ENCODE results near the gene CAMK2N2. TPM values are rescaled to one million over a fixed set of nuclear protein-coding genes. Genes with fewer than 3 reads are reported as not detected.

CAMK2N2 gene
- total and polyA plus RNA-seq, 9 of the 15 experiments (the other 6 are each of a cell fraction or from before 2014, with no cell fraction given), result 0.08 to 0.22 (median 0.11) TPM; not detected in 5

GRCh38 chr3:184259396-184259877 lies 1.9 kb downstream of the CAMK2N2 start (continued):
- no peak for TF ChIP-seq RBM34 (IDR thresholded peaks at IDR 0.05; ENCODE audit: borderline replicate concordance, insufficient read depth, low read length)
- TF ChIP-seq MAFF (IDR thresholded peaks at IDR 0.05; ENCODE audit: low read length), result no peak
- TF ChIP-seq, protein P1, sequence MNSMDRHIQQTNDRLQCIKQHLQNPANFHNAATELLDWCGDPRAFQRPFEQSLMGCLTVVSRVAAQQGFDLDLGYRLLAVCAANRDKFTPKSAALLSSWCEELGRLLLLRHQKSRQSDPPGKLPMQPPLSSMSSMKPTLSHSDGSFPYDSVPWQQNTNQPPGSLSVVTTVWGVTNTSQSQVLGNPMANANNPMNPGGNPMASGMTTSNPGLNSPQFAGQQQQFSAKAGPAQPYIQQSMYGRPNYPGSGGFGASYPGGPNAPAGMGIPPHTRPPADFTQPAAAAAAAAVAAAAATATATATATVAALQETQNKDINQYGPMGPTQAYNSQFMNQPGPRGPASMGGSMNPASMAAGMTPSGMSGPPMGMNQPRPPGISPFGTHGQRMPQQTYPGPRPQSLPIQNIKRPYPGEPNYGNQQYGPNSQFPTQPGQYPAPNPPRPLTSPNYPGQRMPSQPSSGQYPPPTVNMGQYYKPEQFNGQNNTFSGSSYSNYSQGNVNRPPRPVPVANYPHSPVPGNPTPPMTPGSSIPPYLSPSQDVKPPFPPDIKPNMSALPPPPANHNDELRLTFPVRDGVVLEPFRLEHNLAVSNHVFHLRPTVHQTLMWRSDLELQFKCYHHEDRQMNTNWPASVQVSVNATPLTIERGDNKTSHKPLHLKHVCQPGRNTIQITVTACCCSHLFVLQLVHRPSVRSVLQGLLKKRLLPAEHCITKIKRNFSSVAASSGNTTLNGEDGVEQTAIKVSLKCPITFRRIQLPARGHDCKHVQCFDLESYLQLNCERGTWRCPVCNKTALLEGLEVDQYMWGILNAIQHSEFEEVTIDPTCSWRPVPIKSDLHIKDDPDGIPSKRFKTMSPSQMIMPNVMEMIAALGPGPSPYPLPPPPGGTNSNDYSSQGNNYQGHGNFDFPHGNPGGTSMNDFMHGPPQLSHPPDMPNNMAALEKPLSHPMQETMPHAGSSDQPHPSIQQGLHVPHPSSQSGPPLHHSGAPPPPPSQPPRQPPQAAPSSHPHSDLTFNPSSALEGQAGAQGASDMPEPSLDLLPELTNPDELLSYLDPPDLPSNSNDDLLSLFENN (IDR thresholded peaks at IDR 0.05; ENCODE audit: low read depth in 2 of 2, low read length in 2 of 2), result no peak

- 64% methylated on average over 5 of the region's 5 CpGs for WGBS (ENCODE audit: insufficient coverage, low coverage, missing lambda C conversion rate)
- FAIRE-seq (no peak), DNase-seq (ENCODE audit: extremely low read depth in 1 of 4, low spot score in 3 of 4) (no peak), ATAC-seq (no peak)
- H3K4me1 ChIP-seq (replicated peaks in 1 of 2; ENCODE audit: control insufficient read depth in 2 of 2, insufficient read depth in 2 of 2, low read length in 2 of 2), result peaks cover 14 to 36% of the 10 kb centered on the region in 2 experiments; a peak in 4 of 5 replicates
- no peaks in the 10 kb centered on the region for H3K36me3 ChIP-seq (ENCODE audit: control insufficient read depth, insufficient read depth, low read length)
- no peaks in the 10 kb centered on the region for H3K9me3 ChIP-seq (replicated peaks; ENCODE audit: control insufficient read depth, insufficient read depth, low read depth, low read length)
- H3K27me3 ChIP-seq (ENCODE audit: control insufficient read depth in 2 of 2, insufficient read depth in 2 of 2, low read length in 2 of 2), result peaks cover 10 to 31% of the 10 kb centered on the region in 2 experiments; a peak in 4 of 5 replicates
- in situ Hi-C loops (cut with MboI) (no loop called here), intact Hi-C loops (cut with micrococcal nuclease) (no loop called here)
- no peaks in the 10 kb centered on the region for H3K9me1 ChIP-seq (ENCODE audit: control insufficient read depth, insufficient read depth, low read length)
- H2AFZ ChIP-seq (ENCODE audit: low read depth, low read length), result no peak overlapping the region
- H3K4me3 ChIP-seq, result no peak overlapping the region
- CTCF ChIA-PET (ENCODE audit: low intra/inter-chr PET ratio), result no interaction called here
- no peak for TF ChIP-seq MEF2D (tag; conservative IDR thresholded peaks at IDR 0.05; ENCODE audit: low read depth)
- no peak for TF ChIP-seq ZBTB33 (CRISPR knock-in tag; IDR thresholded peaks at IDR 0.05)
- TF ChIP-seq, protein P2, sequence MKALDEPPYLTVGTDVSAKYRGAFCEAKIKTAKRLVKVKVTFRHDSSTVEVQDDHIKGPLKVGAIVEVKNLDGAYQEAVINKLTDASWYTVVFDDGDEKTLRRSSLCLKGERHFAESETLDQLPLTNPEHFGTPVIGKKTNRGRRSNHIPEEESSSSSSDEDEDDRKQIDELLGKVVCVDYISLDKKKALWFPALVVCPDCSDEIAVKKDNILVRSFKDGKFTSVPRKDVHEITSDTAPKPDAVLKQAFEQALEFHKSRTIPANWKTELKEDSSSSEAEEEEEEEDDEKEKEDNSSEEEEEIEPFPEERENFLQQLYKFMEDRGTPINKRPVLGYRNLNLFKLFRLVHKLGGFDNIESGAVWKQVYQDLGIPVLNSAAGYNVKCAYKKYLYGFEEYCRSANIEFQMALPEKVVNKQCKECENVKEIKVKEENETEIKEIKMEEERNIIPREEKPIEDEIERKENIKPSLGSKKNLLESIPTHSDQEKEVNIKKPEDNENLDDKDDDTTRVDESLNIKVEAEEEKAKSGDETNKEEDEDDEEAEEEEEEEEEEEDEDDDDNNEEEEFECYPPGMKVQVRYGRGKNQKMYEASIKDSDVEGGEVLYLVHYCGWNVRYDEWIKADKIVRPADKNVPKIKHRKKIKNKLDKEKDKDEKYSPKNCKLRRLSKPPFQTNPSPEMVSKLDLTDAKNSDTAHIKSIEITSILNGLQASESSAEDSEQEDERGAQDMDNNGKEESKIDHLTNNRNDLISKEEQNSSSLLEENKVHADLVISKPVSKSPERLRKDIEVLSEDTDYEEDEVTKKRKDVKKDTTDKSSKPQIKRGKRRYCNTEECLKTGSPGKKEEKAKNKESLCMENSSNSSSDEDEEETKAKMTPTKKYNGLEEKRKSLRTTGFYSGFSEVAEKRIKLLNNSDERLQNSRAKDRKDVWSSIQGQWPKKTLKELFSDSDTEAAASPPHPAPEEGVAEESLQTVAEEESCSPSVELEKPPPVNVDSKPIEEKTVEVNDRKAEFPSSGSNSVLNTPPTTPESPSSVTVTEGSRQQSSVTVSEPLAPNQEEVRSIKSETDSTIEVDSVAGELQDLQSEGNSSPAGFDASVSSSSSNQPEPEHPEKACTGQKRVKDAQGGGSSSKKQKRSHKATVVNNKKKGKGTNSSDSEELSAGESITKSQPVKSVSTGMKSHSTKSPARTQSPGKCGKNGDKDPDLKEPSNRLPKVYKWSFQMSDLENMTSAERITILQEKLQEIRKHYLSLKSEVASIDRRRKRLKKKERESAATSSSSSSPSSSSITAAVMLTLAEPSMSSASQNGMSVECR (CRISPR knock-in tag; IDR thresholded peaks at IDR 0.05), result no peak
- no peak for TF ChIP-seq HEY1 (CRISPR knock-in tag; IDR thresholded peaks at IDR 0.05; ENCODE audit: borderline replicate concordance)
- TF ChIP-seq XRCC5 (IDR thresholded peaks at IDR 0.05; ENCODE audit: low read depth, low read length), result no peak
- no peak for TF ChIP-seq FOS (IDR thresholded peaks at IDR 0.05; ENCODE audit: extremely low read depth, insufficient read length)
- BruUV-seq (replicated peaks), result no TSS peak
- peaks cover 34% of the 10 kb centered on the region for H4K20me1 ChIP-seq (replicated peaks; ENCODE audit: control insufficient read depth, insufficient read depth, low read length)
- no peak overlapping the region for H3K9ac ChIP-seq (ENCODE audit: insufficient read depth in 1 of 2, low read depth in 2 of 2, low read length in 2 of 2)
- no peak overlapping the region for H3K4me2 ChIP-seq (ENCODE audit: insufficient read depth, low read length)
- no peak overlapping the region for H3K27ac ChIP-seq (ENCODE audit: extremely low read depth, low read depth, low read length)
- POLR2A ChIA-PET, result no interaction called here
- no peaks in the 10 kb centered on the region; the same call in 2 of the 3 replicates for H3K79me2 ChIP-seq (ENCODE audit: control insufficient read depth, insufficient read depth, low read length)
Measured at GRCh38 chr3:184258926-184259325, 2.4 kb downstream of the CAMK2N2 start.

Data from K562 (cell line).